ENCODE measurements around the gene TMEM39B. TPM values are rescaled to one million over a fixed set of nuclear protein-coding genes. Genes with fewer than 3 reads are reported as not detected.

Gene TMEM39B
- total and polyA plus RNA-seq, 2 donors (not counting 1 experiment from before 2014, with no cell fraction given): 7.9 to 11.1 TPM

- DNase-seq (ENCODE audit: low read depth in 2 of 2): no peak
- Histone ChIP-seq H2AFZ (ENCODE audit: low read length) (no peak overlapping the region), H3K79me2 (ENCODE audit: control insufficient read depth, insufficient read depth, low read length) (no peaks in the 10 kb centered on the region), H3K27ac (ENCODE audit: insufficient read depth, low read length) (no peak overlapping the region), H3K4me3 (replicated peaks in 1 of 4; ENCODE audit: control extremely low read depth in 1 of 4, insufficient read depth in 1 of 4, low read depth in 3 of 4, low read length in 4 of 4) (no peak overlapping the region), H3K27me3 (ENCODE audit: control insufficient read depth, insufficient read depth, low read length) (no peaks in the 10 kb centered on the region), H3K9ac (ENCODE audit: insufficient read depth, low read length) (no peak overlapping the region), H3K9me3 (ENCODE audit: control insufficient read depth, insufficient read depth, low read depth, low read length) (no peaks in the 10 kb centered on the region), H3K36me3 (ENCODE audit: control insufficient read depth, insufficient read depth, low read length) (peaks cover 9% of the 10 kb centered on the region), H3K4me1 (ENCODE audit: control insufficient read depth, extremely low read depth, insufficient read depth, low read length) (no peaks in the 10 kb centered on the region), H3K4me2 (ENCODE audit: extremely low read depth, insufficient read depth, low read length) (no peak overlapping the region), H4K20me1 (ENCODE audit: control insufficient read depth, extremely low read depth, insufficient read depth, low read length) (no peaks in the 10 kb centered on the region)
- TF ChIP-seq EZH2 (IDR thresholded peaks at IDR 0.05; ENCODE audit: low read length, missing control alignments) (no peak), CTCF (conservative IDR thresholded peaks at IDR 0.05 in 1 of 2, IDR thresholded peaks at IDR 0.05 in 1 of 2; ENCODE audit: low read depth in 1 of 2, low read length in 2 of 2) (no peak)
These were observed 18.9 kb downstream of the TMEM39B start for GRCh38 chr1:32091591-32091990.

DNA sequence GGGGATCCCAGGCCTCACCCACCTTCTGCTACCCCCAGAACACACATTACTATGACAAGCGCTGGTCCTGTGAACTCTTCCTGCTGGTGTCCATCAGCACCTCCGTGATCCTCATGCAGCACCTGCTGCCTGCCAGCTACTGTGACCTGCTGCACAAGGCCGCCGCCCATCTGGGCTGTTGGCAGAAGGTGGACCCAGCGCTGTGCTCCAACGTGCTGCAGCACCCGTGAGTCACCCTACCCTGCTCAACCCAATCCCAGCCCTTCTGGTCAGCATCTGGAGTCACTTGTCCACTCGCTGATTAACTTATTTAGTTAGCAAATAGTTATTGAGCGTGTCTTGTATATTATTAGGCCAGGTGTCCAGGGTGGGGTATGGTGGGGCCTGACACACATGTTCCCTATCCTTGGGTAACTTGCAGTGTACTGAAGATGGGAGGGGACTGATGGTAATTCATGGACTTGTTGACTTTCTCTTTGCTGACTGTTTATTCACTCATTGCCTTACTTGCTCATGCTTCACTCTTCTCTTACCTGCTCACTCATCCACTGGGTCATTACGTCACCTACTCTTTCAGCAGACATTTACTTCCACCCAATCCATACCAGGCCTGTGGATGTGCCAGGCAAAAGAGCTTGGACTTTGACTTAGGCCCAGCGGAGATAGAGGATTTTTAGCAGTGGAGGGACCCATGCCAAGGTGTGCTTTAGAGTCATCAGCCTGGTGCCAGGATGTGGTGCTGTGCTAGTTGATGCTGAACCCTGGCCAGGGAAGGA, 22.2 kb downstream of the TMEM39B start:
- Histone ChIP-seq H3K36me3 (ENCODE audit: control insufficient read depth, insufficient read depth, low read length) (peaks cover 10% of the 10 kb centered on the region), H3K79me2 (ENCODE audit: control insufficient read depth, insufficient read depth, low read length) (no peaks in the 10 kb centered on the region), H3K9ac (ENCODE audit: insufficient read depth, low read length) (no peak overlapping the region), H3K4me3 (replicated peaks in 1 of 4; ENCODE audit: control extremely low read depth in 1 of 4, insufficient read depth in 1 of 4, low read depth in 3 of 4, low read length in 4 of 4) (no peak overlapping the region), H3K4me2 (ENCODE audit: extremely low read depth, insufficient read depth, low read length) (no peak overlapping the region), H2AFZ (ENCODE audit: low read length) (no peak overlapping the region), H4K20me1 (ENCODE audit: control insufficient read depth, extremely low read depth, insufficient read depth, low read length) (no peaks in the 10 kb centered on the region), H3K4me1 (ENCODE audit: control insufficient read depth, extremely low read depth, insufficient read depth, low read length) (no peaks in the 10 kb centered on the region), H3K9me3 (ENCODE audit: control insufficient read depth, insufficient read depth, low read depth, low read length) (no peaks in the 10 kb centered on the region), H3K27me3 (ENCODE audit: control insufficient read depth, insufficient read depth, low read length) (no peaks in the 10 kb centered on the region), H3K27ac (ENCODE audit: insufficient read depth, low read length) (no peak overlapping the region)
- DNase-seq (ENCODE audit: low read depth in 2 of 2): no peak
- TF ChIP-seq EZH2 (IDR thresholded peaks at IDR 0.05; ENCODE audit: low read length, missing control alignments): no peak
- no peak for TF ChIP-seq CTCF (conservative IDR thresholded peaks at IDR 0.05 in 1 of 2, IDR thresholded peaks at IDR 0.05 in 1 of 2; ENCODE audit: low read depth in 1 of 2, low read length in 2 of 2)

- TF ChIP-seq EZH2 (IDR thresholded peaks at IDR 0.05; ENCODE audit: low read length, missing control alignments): no peak
- TF ChIP-seq CTCF (conservative IDR thresholded peaks at IDR 0.05 in 1 of 2, IDR thresholded peaks at IDR 0.05 in 1 of 2; ENCODE audit: low read depth in 1 of 2, low read length in 2 of 2): no peak
- Histone ChIP-seq H3K79me2 (ENCODE audit: control insufficient read depth, insufficient read depth, low read length) (no peaks in the 10 kb centered on the region), H3K4me2 (ENCODE audit: extremely low read depth, insufficient read depth, low read length) (no peak overlapping the region), H3K27ac (ENCODE audit: insufficient read depth, low read length) (no peak overlapping the region), H3K9ac (ENCODE audit: insufficient read depth, low read length) (no peak overlapping the region), H3K36me3 (ENCODE audit: control insufficient read depth, insufficient read depth, low read length) (peaks cover 13% of the 10 kb centered on the region), H3K27me3 (ENCODE audit: control insufficient read depth, insufficient read depth, low read length) (no peaks in the 10 kb centered on the region), H3K4me1 (ENCODE audit: control insufficient read depth, extremely low read depth, insufficient read depth, low read length) (peaks cover 7% of the 10 kb centered on the region), H3K4me3 (replicated peaks in 1 of 4; ENCODE audit: control extremely low read depth in 1 of 4, insufficient read depth in 1 of 4, low read depth in 3 of 4, low read length in 4 of 4) (no peak overlapping the region), H3K9me3 (ENCODE audit: control insufficient read depth, insufficient read depth, low read depth, low read length) (no peaks in the 10 kb centered on the region), H4K20me1 (ENCODE audit: control insufficient read depth, extremely low read depth, insufficient read depth, low read length) (no peaks in the 10 kb centered on the region), H2AFZ (ENCODE audit: low read length) (no peak overlapping the region)
- no peak for DNase-seq (ENCODE audit: low read depth in 2 of 2)
These were observed 26.7 kb downstream of the TMEM39B start for GRCh38 chr1:32099426-32099825.
